IMR-90 (cell line): ENCODE measurements around the gene ATXN7L2. TPM values are rescaled to one million over a fixed set of nuclear protein-coding genes. Genes with fewer than 3 reads are reported as not detected.

ENCODE experiments used
- ATAC-seq: fragments of 200-7000 bp; cut with Tn5 transposase; 2 replicates; pipeline ENCODE4 v1.9.1; 2020; ENCODE audit warnings: low read depth, mild to moderate bottlenecking, moderate library complexity
- BruUV-seq: library from RNA; stranded (reverse); fragments of 400-500 nt; replicated peaks from 2 replicates; lab custom pipeline; 2021; lab: Mats Ljungman, UMichigan
- CTCF ChIA-PET: fragments of 300-600 bp; formaldehyde crosslinking; extraction: SDS; loops from one replicate; lab custom pipeline; 2021; ENCODE audit warnings: antibody characterized with exemption; lab: Yijun Ruan, JAX
- POLR2A ChIA-PET: fragments of 300-600 bp; sonication (Branson Sonifier 250); formaldehyde crosslinking; loops from one replicate; lab custom pipeline; 2022; ENCODE audit warnings: antibody characterized with exemption; ENCODE audit not compliant: unreplicated experiment; lab: Charles Lee
- DNase-seq: peaks from one replicate; pipeline ENCODE4 v3.0.0; 2013
- H2AFZ ChIP-seq: replicated peaks from 2 replicates; pipeline ENCODE3; 2013; ENCODE audit warnings: low read length, mild to moderate bottlenecking; ENCODE audit not compliant: poor library complexity
- H2AK5ac ChIP-seq: 2 replicates; pipeline ENCODE4 v1.6.1; 2013; ENCODE audit warnings: low read depth, low read length, inconsistent platforms
- H2AK9ac ChIP-seq: replicated peaks from 2 replicates; pipeline ENCODE3; 2013; ENCODE audit warnings: mild to moderate bottlenecking, low read depth, low read length, moderate library complexity; ENCODE audit not compliant: poor library complexity
- H2BK120ac ChIP-seq: 2 replicates; pipeline ENCODE4 v1.6.1; 2013; ENCODE audit warnings: low read depth, low read length, inconsistent platforms
- H2BK15ac ChIP-seq: 3 replicates; pipeline ENCODE4 v1.6.1; 2013; ENCODE audit warnings: low read depth, low read length, inconsistent platforms
- H2BK20ac ChIP-seq: 2 replicates; pipeline ENCODE4 v1.6.1; 2013; ENCODE audit warnings: low read depth, mild to moderate bottlenecking, inconsistent platforms, low read length, moderate library complexity
- H2BK5ac ChIP-seq: 2 replicates; pipeline ENCODE4 v1.6.1; 2013; ENCODE audit warnings: mild to moderate bottlenecking, low read depth, low read length, inconsistent platforms; ENCODE audit not compliant: poor library complexity, severe bottlenecking
- H3K14ac ChIP-seq: replicated peaks from 2 replicates; pipeline ENCODE4 v1.6.1; 2013; ENCODE audit warnings: low read depth, low read length, inconsistent platforms
- H3K18ac ChIP-seq: 2 replicates; pipeline ENCODE4 v1.6.1; 2013; ENCODE audit warnings: low read depth, low read length, control low read depth
- H3K23ac ChIP-seq: 2 replicates; pipeline ENCODE4 v1.6.1; 2013; ENCODE audit warnings: low read depth, low read length, inconsistent platforms
- H3K27ac ChIP-seq: 2 replicates; pipeline ENCODE4 v1.5.1; 2013; ENCODE audit warnings: mild to moderate bottlenecking, control low read depth, low read length; ENCODE audit not compliant: insufficient read depth
- H3K27me3 ChIP-seq: 2 replicates; pipeline ENCODE4 v1.6.1; 2013; ENCODE audit warnings: low read length; ENCODE audit not compliant: control insufficient read depth, insufficient read depth
- H3K36me3 ChIP-seq: 2 replicates; pipeline ENCODE4 v1.6.1; 2013; ENCODE audit warnings: low read length, mixed read lengths; ENCODE audit not compliant: control insufficient read depth, insufficient read depth
- H3K4ac ChIP-seq: 2 replicates; pipeline ENCODE4 v1.6.1; 2013; ENCODE audit warnings: low read depth, low read length, inconsistent platforms
- H3K4me1 ChIP-seq: 2 replicates; pipeline ENCODE4 v1.6.1; 2013; ENCODE audit warnings: low read length, mixed read lengths; ENCODE audit not compliant: control insufficient read depth, insufficient read depth
- H3K4me2 ChIP-seq: 2 replicates; pipeline ENCODE4 v1.6.1; 2013; ENCODE audit warnings: low read depth, mild to moderate bottlenecking, control low read depth, low read length, moderate library complexity
- H3K4me3 ChIP-seq: 2 replicates; pipeline ENCODE4 v1.5.1; 2013; ENCODE audit warnings: low read depth, mild to moderate bottlenecking, control low read depth, low read length, moderate library complexity; ENCODE audit not compliant: insufficient read depth
- H3K56ac ChIP-seq: 2 replicates; pipeline ENCODE4 v1.6.1; 2013; ENCODE audit warnings: low read length, inconsistent platforms; ENCODE audit not compliant: insufficient read depth; ENCODE audit errors: extremely low read depth
- H3K79me1 ChIP-seq, 2 experiments: 2 replicates each; pipeline ENCODE4 v1.6.1; 2013; ENCODE audit warnings: low read length in 2 of 2, inconsistent platforms in 1 of 2, low read depth in 1 of 2
- H3K9ac ChIP-seq: 2 replicates; pipeline ENCODE4 v1.6.1; 2013; ENCODE audit warnings: low read depth, low read length, control low read depth
- H3K9me1 ChIP-seq: 2 replicates; pipeline ENCODE4 v1.6.1; 2013; ENCODE audit warnings: low read length, inconsistent platforms; ENCODE audit not compliant: insufficient read depth
- H3K9me3 ChIP-seq: 2 replicates; pipeline ENCODE4 v1.6.1; 2013; ENCODE audit warnings: low read length; ENCODE audit not compliant: control insufficient read depth, insufficient read depth
- H4K20me1 ChIP-seq: 2 replicates; pipeline ENCODE4 v1.6.1; 2013; ENCODE audit warnings: low read length, inconsistent platforms; ENCODE audit not compliant: insufficient read depth
- H4K5ac ChIP-seq: 2 replicates; pipeline ENCODE4 v1.6.1; 2013; ENCODE audit warnings: mild to moderate bottlenecking, low read depth, low read length, control low read depth
- H4K8ac ChIP-seq, 2 experiments: 2 replicates each; pipeline ENCODE4 v1.6.1; 2013; ENCODE audit warnings: low read depth in 2 of 2, low read length in 2 of 2, control low read depth in 1 of 2, inconsistent platforms in 1 of 2
- H4K91ac ChIP-seq: 2 replicates; pipeline ENCODE4 v1.6.1; 2013; ENCODE audit warnings: low read depth, low read length, inconsistent platforms; ENCODE audit not compliant: insufficient read depth
- CHD1 ChIP-seq: IDR thresholded peaks from 2 replicates; pipeline ENCODE4 v1.6.1; 2012; ENCODE audit warnings: low read depth, low read length, improper control_type of control experiment
- CTCF ChIP-seq: conservative IDR thresholded peaks from 2 replicates; pipeline ENCODE4 v1.5.1; 2012; ENCODE audit warnings: mild to moderate bottlenecking, low read depth, low read length, improper control_type of control experiment
- NFE2L2 ChIP-seq: fragments of 150-350 bp; IDR thresholded peaks from 2 replicates; pipeline ENCODE4 v1.6.1; 2016; ENCODE audit warnings: low read depth, mild to moderate bottlenecking, low read length
- POLR2A ChIP-seq: IDR thresholded peaks from 2 replicates; pipeline ENCODE4 v1.6.1; 2012; ENCODE audit warnings: mild to moderate bottlenecking, low read depth, low read length
- RAD21 ChIP-seq: IDR thresholded peaks from 2 replicates; pipeline ENCODE4 v1.6.1; 2012; ENCODE audit warnings: low read length, improper control_type of control experiment
- RCOR1 ChIP-seq: IDR thresholded peaks from 2 replicates; pipeline ENCODE4 v1.6.1; 2012; ENCODE audit warnings: mild to moderate bottlenecking, low read length, improper control_type of control experiment; ENCODE audit not compliant: insufficient replicate concordance
- RFX5 ChIP-seq: IDR thresholded peaks from 2 replicates; pipeline ENCODE4 v1.8.0; 2012; ENCODE audit warnings: low read depth, mild to moderate bottlenecking, low read length, moderate library complexity
- SMC3 ChIP-seq: fragments of 150-350 bp; IDR thresholded peaks from 2 replicates; pipeline ENCODE4 v1.6.1; 2016; ENCODE audit warnings: low read depth, mild to moderate bottlenecking, antibody characterized with exemption, low read length, moderate library complexity
- USF2 ChIP-seq: fragments of 150-350 bp; IDR thresholded peaks from 2 replicates; pipeline ENCODE4 v1.6.1; 2017; ENCODE audit warnings: mild to moderate bottlenecking, antibody characterized with exemption, low read length, low read depth
- WGBS, 2 experiments: methylation state at CpG; one replicate each; pipeline versions ENCODE4 v1.1.5 to v1.1.7; 2013; ENCODE audit warnings: missing lambda C conversion rate in 2 of 2; ENCODE audit not compliant: insufficient read length in 1 of 2; ENCODE audit errors: extremely low coverage in 2 of 2; 5-methylcytosine and 5-hydroxymethylcytosine counted together
- dilution Hi-C: fragments of 300-500 bp; cut with HindIII; formaldehyde crosslinking; loops from one replicate; pipeline ENCODE4 v1.14.3; 2018; ENCODE audit warnings: low sequenced_read_pairs; ENCODE audit not compliant: unreplicated experiment
- in situ Hi-C: fragments of 300-500 bp; cut with MboI; formaldehyde crosslinking; loops from 3 replicates; pipeline ENCODE4 v1.14.3; 2019; ENCODE audit warnings: low sequenced_read_pairs, inconsistent platforms, mixed read lengths
- intact Hi-C: fragments of 100-400 bp; cut with micrococcal nuclease; formaldehyde crosslinking; loops from 2 replicates; pipeline ENCODE4 v1.10.0; 2022
- polyA plus RNA-seq, 3 experiments: library from polyadenylated mRNA; depleted of rRNA; stranded (reverse); fragments of >200 nt; gene quantifications; 2 replicates each; pipeline ENCODE4 v1.2.3, GENCODE V29; 2012; ENCODE audit warnings: low replicate concordance in 1 of 3
- total RNA-seq: library from RNA; depleted of rRNA; stranded (reverse); fragments of >200 nt; gene quantifications from 2 replicates; pipeline ENCODE4 v1.2.3, GENCODE V29; 2012

The ATXN7L2 gene
- total and polyA plus RNA-seq, 2 of the 4 experiments (the other 2 are of a cell fraction): 1.3 to 4.8 TPM

DNA sequence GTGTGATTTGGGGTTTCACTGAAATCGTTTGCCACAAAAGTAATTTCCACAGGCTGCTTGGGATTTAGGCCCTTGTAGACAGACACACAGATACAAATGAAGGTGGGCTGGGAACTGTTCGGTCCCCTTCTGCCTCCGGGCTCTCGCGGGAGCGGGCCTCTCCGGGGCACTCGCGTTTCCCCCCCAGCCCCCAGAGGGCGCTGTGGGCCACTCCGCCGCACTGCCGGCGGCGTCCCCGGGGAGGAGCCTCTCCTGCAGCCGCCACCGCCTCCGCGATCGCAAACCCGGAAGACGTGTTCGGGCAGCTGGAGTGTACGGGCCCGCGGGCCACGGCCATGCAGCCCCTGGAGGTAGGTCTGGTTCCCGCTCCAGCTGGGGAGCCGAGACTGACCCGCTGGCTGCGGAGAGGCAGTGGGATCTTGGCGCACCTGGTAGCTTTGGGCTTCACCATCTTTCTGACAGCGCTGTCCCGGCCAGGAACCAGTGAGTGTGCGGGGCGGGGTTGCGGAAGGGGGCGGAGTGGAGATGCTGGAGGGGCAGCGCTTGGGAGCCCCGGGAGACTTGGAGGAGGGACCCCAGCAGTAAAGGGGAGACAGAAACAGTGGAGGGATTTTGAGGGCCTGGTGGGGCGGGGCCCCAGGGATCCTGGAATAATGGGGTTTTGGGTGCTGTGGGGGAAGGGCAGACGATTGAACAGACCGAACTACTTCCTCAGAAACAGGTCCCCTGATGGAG is 10.3 kb downstream of the ATXN7L2 start, which contains the start of gene CYB561D1 (continued):
- TF ChIP-seq NFE2L2: no peak
- TF ChIP-seq SMC3: peak; percentile 71

DNA sequence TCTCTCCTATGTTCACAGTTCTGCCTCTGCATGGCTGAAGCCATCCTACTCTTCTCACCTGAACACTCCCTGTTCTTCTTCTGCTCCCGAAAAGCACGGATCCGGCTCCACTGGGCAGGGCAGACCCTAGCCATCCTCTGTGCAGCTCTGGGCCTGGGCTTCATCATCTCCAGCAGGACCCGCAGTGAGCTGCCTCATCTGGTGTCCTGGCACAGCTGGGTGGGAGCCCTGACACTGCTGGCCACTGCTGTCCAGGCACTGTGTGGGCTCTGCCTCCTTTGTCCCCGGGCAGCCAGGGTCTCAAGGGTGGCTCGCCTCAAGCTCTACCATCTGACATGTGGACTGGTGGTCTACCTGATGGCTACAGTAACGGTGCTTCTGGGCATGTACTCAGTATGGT is 12.0 kb downstream of the ATXN7L2 start:
- dilution Hi-C loops: no loop called here

More for the DNA sequence above, 12.0 kb downstream of the ATXN7L2 start:
- no peaks in the 10 kb centered on the region for H3K9me3 ChIP-seq
- no peak overlapping the region for H3K27ac ChIP-seq
- H3K4me1 ChIP-seq: peaks cover 20% of the 10 kb centered on the region
- H3K23ac ChIP-seq: no peak overlapping the region
- intact Hi-C loops (no loop called here), in situ Hi-C loops (loop anchor here (5.0 kb wide), 1 partner anchor 37 kb away; no protein-coding TSS in a partner anchor)
- 86% methylated on average over 5 of the region's 7 CpGs; no CpG with 5 or more reads in 1 of the 2 experiments for WGBS, 2 experiments
- no peak overlapping the region for H3K4me3 ChIP-seq
- ChIA-PET POLR2A (no interaction called here), CTCF (interaction anchor here (8.5 kb wide), 1 partner anchor 37 kb away, joined by 75 read pairs; no protein-coding TSS in a partner anchor)
- H3K14ac ChIP-seq: no peak overlapping the region
- H3K18ac ChIP-seq: no peak overlapping the region
- no peak overlapping the region for H3K9ac ChIP-seq
- H3K36me3 ChIP-seq: peaks cover 13% of the 10 kb centered on the region
- no peak overlapping the region for H3K4ac ChIP-seq
- no peak overlapping the region for H2BK120ac ChIP-seq
- no peak overlapping the region for H2AK9ac ChIP-seq
- no TSS peak for BruUV-seq
- H4K91ac ChIP-seq: no peak overlapping the region
- H2AK5ac ChIP-seq: no peak overlapping the region
- no peak for TF ChIP-seq RAD21
- TF ChIP-seq CTCF: no peak
- TF ChIP-seq RCOR1: no peak
- no peak for TF ChIP-seq NFE2L2
- no peak for TF ChIP-seq USF2
- no peak for TF ChIP-seq POLR2A
- no peak for TF ChIP-seq CHD1
- TF ChIP-seq RFX5: no peak
- H3K27me3 ChIP-seq: no peaks in the 10 kb centered on the region
- no peak overlapping the region for H2BK20ac ChIP-seq
- H3K56ac ChIP-seq: no peak overlapping the region
- no peak overlapping the region for H2BK5ac ChIP-seq
- no peak for DNase-seq
- H2AFZ ChIP-seq: no peak overlapping the region
- ATAC-seq: no peak
- peaks cover 11% of the 10 kb centered on the region; the same call in 1 of the 2 replicates for H4K20me1 ChIP-seq
- no peak overlapping the region for H4K5ac ChIP-seq
- H3K4me2 ChIP-seq: no peak overlapping the region
- H4K8ac ChIP-seq: no peak overlapping the region
- no peak overlapping the region for H2BK15ac ChIP-seq
- H3K9me1 ChIP-seq: peaks cover 18% of the 10 kb centered on the region
- peaks cover 15 to 52% of the 10 kb centered on the region in 2 experiments for H3K79me1 ChIP-seq
